ENCODE measurements around the gene C4orf50.

Gene C4orf50

DNA sequence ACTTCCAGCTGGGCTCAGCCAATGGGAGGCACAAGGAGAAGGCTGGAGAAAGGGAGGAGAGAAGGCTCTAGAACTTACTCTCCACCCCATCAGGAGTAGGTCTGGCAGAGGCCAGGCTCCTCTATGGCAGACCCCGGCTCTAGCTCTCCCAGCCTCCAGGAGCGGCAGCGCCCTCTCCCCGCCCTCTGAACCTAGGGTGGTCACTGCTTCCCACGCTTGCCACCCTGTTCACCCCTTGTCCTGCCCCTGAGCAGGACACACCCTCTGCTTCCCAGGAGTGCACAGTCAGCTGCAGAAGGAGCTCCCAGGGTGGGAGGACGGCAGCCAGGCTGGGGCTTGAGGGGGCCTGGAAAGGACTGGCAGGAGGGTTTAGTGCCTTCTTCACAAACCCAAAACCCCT, 72.3 kb downstream of the C4orf50 start (continued):
- TF ChIP-seq, protein P1, sequence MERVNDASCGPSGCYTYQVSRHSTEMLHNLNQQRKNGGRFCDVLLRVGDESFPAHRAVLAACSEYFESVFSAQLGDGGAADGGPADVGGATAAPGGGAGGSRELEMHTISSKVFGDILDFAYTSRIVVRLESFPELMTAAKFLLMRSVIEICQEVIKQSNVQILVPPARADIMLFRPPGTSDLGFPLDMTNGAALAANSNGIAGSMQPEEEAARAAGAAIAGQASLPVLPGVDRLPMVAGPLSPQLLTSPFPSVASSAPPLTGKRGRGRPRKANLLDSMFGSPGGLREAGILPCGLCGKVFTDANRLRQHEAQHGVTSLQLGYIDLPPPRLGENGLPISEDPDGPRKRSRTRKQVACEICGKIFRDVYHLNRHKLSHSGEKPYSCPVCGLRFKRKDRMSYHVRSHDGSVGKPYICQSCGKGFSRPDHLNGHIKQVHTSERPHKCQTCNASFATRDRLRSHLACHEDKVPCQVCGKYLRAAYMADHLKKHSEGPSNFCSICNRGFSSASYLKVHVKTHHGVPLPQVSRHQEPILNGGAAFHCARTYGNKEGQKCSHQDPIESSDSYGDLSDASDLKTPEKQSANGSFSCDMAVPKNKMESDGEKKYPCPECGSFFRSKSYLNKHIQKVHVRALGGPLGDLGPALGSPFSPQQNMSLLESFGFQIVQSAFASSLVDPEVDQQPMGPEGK (CRISPR knock-in tag; IDR thresholded peaks at IDR 0.05; ENCODE audit: borderline replicate concordance), result no peak
- TF ChIP-seq OSR1 (CRISPR knock-in tag; IDR thresholded peaks at IDR 0.05) (no peak), ZC3H10 (CRISPR knock-in tag; IDR thresholded peaks at IDR 0.05) (no peak), ESRRG (CRISPR knock-in tag; IDR thresholded peaks at IDR 0.05) (no peak), ZFP3 (CRISPR knock-in tag; IDR thresholded peaks at IDR 0.05) (no peak), ZFP30 (CRISPR knock-in tag; IDR thresholded peaks at IDR 0.05) (no peak), TCF4 (CRISPR knock-in tag; IDR thresholded peaks at IDR 0.05; ENCODE audit: borderline replicate concordance) (no peak), ARNTL (CRISPR knock-in tag; IDR thresholded peaks at IDR 0.05; ENCODE audit: borderline replicate concordance, low read depth) (no peak)

- TF ChIP-seq PPARA (CRISPR knock-in tag; IDR thresholded peaks at IDR 0.05; ENCODE audit: borderline replicate concordance) (no peak), TSHZ2 (CRISPR knock-in tag; IDR thresholded peaks at IDR 0.05) (no peak), BACH2 (CRISPR knock-in tag; IDR thresholded peaks at IDR 0.05; ENCODE audit: borderline replicate concordance) (no peak), RARB (CRISPR knock-in tag; IDR thresholded peaks at IDR 0.05) (no peak), OSR1 (CRISPR knock-in tag; IDR thresholded peaks at IDR 0.05) (no peak), ESRRG (CRISPR knock-in tag; IDR thresholded peaks at IDR 0.05) (no peak), ARNTL (CRISPR knock-in tag; IDR thresholded peaks at IDR 0.05; ENCODE audit: borderline replicate concordance, low read depth) (no peak), ISL1 (CRISPR knock-in tag; IDR thresholded peaks at IDR 0.05) (no peak), GLIS3 (CRISPR knock-in tag; IDR thresholded peaks at IDR 0.05) (no peak), ZNF565 (CRISPR knock-in tag; conservative IDR thresholded peaks at IDR 0.05; ENCODE audit: low read depth) (no peak), ZNF70 (CRISPR knock-in tag; IDR thresholded peaks at IDR 0.05) (no peak), CSDC2 (CRISPR knock-in tag; IDR thresholded peaks at IDR 0.05) (no peak), ZFP3 (CRISPR knock-in tag; IDR thresholded peaks at IDR 0.05) (no peak), ZNF8 (CRISPR knock-in tag; IDR thresholded peaks at IDR 0.05) (no peak), SNAI2 (CRISPR knock-in tag; IDR thresholded peaks at IDR 0.05) (no peak), ZFP30 (CRISPR knock-in tag; IDR thresholded peaks at IDR 0.05) (no peak)
- TF ChIP-seq, protein P2, sequence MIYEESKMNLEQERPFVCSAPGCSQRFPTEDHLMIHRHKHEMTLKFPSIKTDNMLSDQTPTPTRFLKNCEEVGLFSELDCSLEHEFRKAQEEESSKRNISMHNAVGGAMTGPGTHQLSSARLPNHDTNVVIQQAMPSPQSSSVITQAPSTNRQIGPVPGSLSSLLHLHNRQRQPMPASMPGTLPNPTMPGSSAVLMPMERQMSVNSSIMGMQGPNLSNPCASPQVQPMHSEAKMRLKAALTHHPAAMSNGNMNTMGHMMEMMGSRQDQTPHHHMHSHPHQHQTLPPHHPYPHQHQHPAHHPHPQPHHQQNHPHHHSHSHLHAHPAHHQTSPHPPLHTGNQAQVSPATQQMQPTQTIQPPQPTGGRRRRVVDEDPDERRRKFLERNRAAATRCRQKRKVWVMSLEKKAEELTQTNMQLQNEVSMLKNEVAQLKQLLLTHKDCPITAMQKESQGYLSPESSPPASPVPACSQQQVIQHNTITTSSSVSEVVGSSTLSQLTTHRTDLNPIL (CRISPR knock-in tag; IDR thresholded peaks at IDR 0.05; ENCODE audit: low read depth), result no peak
- TF ChIP-seq, protein P1 (CRISPR knock-in tag; IDR thresholded peaks at IDR 0.05; ENCODE audit: borderline replicate concordance), result no peak
- TF ChIP-seq, protein P3, sequence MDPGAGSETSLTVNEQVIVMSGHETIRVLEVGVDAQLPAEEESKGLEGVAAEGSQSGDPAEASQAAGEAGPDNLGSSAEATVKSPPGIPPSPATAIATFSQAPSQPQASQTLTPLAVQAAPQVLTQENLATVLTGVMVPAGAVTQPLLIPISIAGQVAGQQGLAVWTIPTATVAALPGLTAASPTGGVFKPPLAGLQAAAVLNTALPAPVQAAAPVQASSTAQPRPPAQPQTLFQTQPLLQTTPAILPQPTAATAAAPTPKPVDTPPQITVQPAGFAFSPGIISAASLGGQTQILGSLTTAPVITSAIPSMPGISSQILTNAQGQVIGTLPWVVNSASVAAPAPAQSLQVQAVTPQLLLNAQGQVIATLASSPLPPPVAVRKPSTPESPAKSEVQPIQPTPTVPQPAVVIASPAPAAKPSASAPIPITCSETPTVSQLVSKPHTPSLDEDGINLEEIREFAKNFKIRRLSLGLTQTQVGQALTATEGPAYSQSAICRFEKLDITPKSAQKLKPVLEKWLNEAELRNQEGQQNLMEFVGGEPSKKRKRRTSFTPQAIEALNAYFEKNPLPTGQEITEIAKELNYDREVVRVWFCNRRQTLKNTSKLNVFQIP (CRISPR knock-in tag; IDR thresholded peaks at IDR 0.05; ENCODE audit: borderline replicate concordance, low read depth), result no peak
- ATAC-seq, result no peak
Observed at GRCh38 chr4:5945171-5945570, 73.1 kb downstream of the C4orf50 start.

DNA sequence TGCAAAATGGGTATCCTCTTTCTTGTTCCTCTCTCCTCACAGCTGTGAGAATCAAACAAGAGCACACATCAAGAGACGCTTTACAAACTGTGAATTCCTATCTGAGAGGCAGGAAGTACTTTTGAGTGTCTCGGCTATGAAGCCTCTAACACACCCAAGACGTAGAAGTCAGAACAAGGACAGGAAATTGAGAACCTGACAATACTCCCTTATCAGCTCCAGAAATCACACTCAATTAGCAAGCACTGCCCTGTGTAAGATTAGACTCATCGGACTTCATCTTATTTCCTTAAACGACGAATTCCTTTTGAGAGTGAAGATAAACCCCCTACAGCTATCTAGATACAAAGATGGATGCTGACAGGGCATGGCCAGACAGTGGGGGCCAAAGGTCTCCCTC, 74.7 kb downstream of the C4orf50 start:
- TF ChIP-seq TSHZ2 (CRISPR knock-in tag; IDR thresholded peaks at IDR 0.05) (no peak), OSR1 (CRISPR knock-in tag; IDR thresholded peaks at IDR 0.05) (no peak), ISL1 (CRISPR knock-in tag; IDR thresholded peaks at IDR 0.05) (no peak), TCF4 (CRISPR knock-in tag; IDR thresholded peaks at IDR 0.05; ENCODE audit: borderline replicate concordance) (no peak), ESRRG (CRISPR knock-in tag; IDR thresholded peaks at IDR 0.05) (no peak), ZFP30 (CRISPR knock-in tag; IDR thresholded peaks at IDR 0.05) (no peak), TOX (CRISPR knock-in tag; IDR thresholded peaks at IDR 0.05; ENCODE audit: borderline replicate concordance) (no peak), GLIS3 (CRISPR knock-in tag; IDR thresholded peaks at IDR 0.05) (no peak), PPARA (CRISPR knock-in tag; IDR thresholded peaks at IDR 0.05; ENCODE audit: borderline replicate concordance) (no peak)
- TF ChIP-seq, protein P2 (CRISPR knock-in tag; IDR thresholded peaks at IDR 0.05; ENCODE audit: low read depth), result no peak
- no peak for ATAC-seq

All from SK-N-SH treated with all-trans-retinoic acid at 6 μM for 48 hours (cell line).